GM12878 (cell line): ENCODE results near the gene FGR. TPM values are rescaled to one million over a fixed set of nuclear protein-coding genes. Genes with fewer than 3 reads are reported as not detected.

ENCODE experiments used
- DPF2 ChIP-seq: fragments of 450-650 bp; IDR thresholded peaks from 2 replicates; pipeline ENCODE4 v1.6.1; 2017; ENCODE audit warnings: mild to moderate bottlenecking
- E2F4 ChIP-seq: IDR thresholded peaks from 2 replicates; pipeline ENCODE4 v1.6.1; 2012; ENCODE audit warnings: low read depth, low read length, improper control_type of control experiment
- HDAC6 ChIP-seq: fragments of 200-600 bp; sonication (generic); IDR thresholded peaks from one replicate; pipeline ENCODE4 v1.8.0; 2017; ENCODE audit warnings: antibody characterized with exemption; ENCODE audit not compliant: unreplicated experiment
- POLR2A ChIP-seq: IDR thresholded peaks from 2 replicates; pipeline ENCODE4 v1.6.1; 2011; ENCODE audit warnings: low read depth, mild to moderate bottlenecking, low read length
- RAD21 ChIP-seq: IDR thresholded peaks from 2 replicates; pipeline ENCODE4 v1.6.1; 2011; ENCODE audit warnings: mild to moderate bottlenecking, low read depth, low read length, moderate library complexity; ENCODE audit not compliant: insufficient read depth
- ZBTB4 ChIP-seq: fragments of 450-650 bp; formaldehyde crosslinking; IDR thresholded peaks from 2 replicates; pipeline ENCODE4 v1.4.0; 2022; ENCODE audit warnings: mild to moderate bottlenecking, moderate library complexity
- ZBTB40 ChIP-seq: fragments of 450-650 bp; IDR thresholded peaks from 2 replicates; pipeline ENCODE4 v1.6.1; 2016; ENCODE audit warnings: mild to moderate bottlenecking, moderate library complexity, borderline replicate concordance
- ZNF207 ChIP-seq: fragments of 450-650 bp; IDR thresholded peaks from 2 replicates; pipeline ENCODE4 v1.6.1; 2014; ENCODE audit warnings: antibody characterized with exemption, mild to moderate bottlenecking, borderline replicate concordance
- ZNF24 ChIP-seq: fragments of 450-650 bp; IDR thresholded peaks from 2 replicates; pipeline ENCODE4 v1.6.1; 2017; ENCODE audit warnings: antibody characterized with exemption, mild to moderate bottlenecking
- ZNF592 ChIP-seq: fragments of 450-650 bp; IDR thresholded peaks from 2 replicates; pipeline ENCODE4 v1.6.1; 2017; ENCODE audit warnings: mild to moderate bottlenecking, moderate library complexity
- ZNF687 ChIP-seq: fragments of 450-650 bp; IDR thresholded peaks from 2 replicates; pipeline ENCODE4 v1.6.1; 2017; ENCODE audit warnings: mild to moderate bottlenecking, moderate library complexity
- polyA plus RNA-seq, 11 experiments: library from polyadenylated mRNA; depleted of rRNA in 4 of 11; unstranded in 6 of 11; stranded (reverse) in 5 of 11; fragments of >200 nt; fragmentation: Nextera tagmentation in 4 of 11; fragmentation: Illumina TruSeq in 1 of 11; extraction: Ambion mirVana in 4 of 11; extraction: Trizol in 1 of 11; gene quantifications; 1 replicate in 1 of 11; 2 replicates in 10 of 11; pipeline versions ENCODE4 v1.2.1 to v1.2.3, GENCODE V29; 2011 to 2016; ENCODE audit warnings: inconsistent platforms in 2 of 11, missing spikeins in 2 of 11, low read depth in 1 of 11
- total RNA-seq, 4 experiments: library from RNA; depleted of rRNA in 3 of 4; stranded (reverse); fragments of >200 nt in 3 of 4; fragmentation: Illumina TruSeq in 1 of 4; extraction: Trizol in 1 of 4; gene quantifications; 2 replicates each; pipeline versions ENCODE4 v1.2.1 to v1.2.3, GENCODE V29; 2013 to 2021

The FGR gene
- total and polyA plus RNA-seq, 10 of the 15 experiments (the other 5 are each of a cell fraction or from before 2014, with no cell fraction given) = 10.9 to 193 (median 74.7) TPM

GRCh38 chr1:27643600-27644368, 8.8 kb upstream of the FGR start (continued):
- peak; percentile 72; the same call in 1 of the 2 replicates for TF ChIP-seq ZNF687
- TF ChIP-seq HDAC6 = no peak
- TF ChIP-seq ZNF24 = no peak
- TF ChIP-seq RAD21 = peak; percentile 81
- no peak for TF ChIP-seq ZBTB40
- TF ChIP-seq ZNF592 = no peak
- TF ChIP-seq ZNF207 = no peak
- no peak for TF ChIP-seq POLR2A
- TF ChIP-seq E2F4 = no peak
- TF ChIP-seq ZBTB4 (CRISPR knock-in tag) = no peak
- no peak for TF ChIP-seq DPF2
